ENCODE measurements around the gene NBAS.

The NBAS gene

DNA sequence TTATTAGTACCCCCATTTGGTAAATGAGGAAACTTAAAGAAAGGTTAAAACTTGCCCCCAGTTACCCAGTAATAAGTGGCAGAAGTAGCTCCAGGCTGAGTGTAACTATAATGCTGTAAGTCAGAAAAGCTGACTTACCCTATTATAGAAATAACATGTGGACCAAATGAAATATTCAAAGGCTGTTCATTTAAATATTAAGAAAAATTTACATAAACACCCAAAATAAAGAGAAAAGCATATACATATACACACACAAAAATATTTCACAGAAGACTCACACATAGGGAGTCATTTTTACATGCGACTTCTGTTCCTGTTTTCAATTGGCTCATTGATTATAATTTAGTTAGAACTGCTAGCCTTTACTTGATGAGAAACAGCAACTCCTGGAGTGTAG is 189.1 kb downstream of the NBAS start:
- in situ Hi-C loops (cut with MboI; ENCODE audit: low sequenced_read_pairs) = no loop called here

DNA sequence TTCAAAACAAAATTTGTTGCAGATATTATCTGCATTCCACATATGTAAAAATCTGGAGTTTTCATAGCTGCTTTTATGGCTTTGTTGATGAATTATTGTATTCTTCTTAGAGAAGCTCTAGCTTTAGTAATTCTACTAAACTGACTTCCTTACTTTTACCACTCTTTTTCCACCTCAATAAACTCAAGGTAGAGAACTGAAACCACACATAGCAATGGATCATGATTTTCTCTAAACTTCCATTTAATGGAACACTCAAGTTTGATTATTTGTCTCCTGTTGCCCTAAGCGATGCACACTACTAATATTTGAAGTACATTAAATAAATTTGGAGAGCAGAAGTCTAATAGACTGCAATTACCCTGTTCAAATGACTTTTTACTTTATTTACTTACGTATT is 192.0 kb downstream of the NBAS start:
- in situ Hi-C loops (cut with MboI; ENCODE audit: low sequenced_read_pairs) = no loop called here

DNA sequence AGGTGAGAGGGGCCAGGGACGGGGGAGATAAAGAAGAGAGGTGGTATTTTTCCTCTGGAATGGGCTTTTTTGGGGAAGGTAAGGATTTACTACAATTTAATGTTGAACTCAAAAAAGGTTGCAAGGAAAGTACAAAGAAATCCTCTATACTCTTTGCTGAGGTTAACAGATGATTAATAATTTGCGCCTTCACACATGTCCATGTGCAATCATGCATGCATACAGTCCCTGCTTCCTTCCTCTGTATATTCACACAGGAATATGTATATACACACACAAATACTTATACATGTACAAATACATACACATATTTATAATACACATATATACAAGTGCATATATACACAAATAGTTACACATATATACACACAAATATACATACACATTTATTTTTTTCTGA is 193.4 kb downstream of the NBAS start:
- in situ Hi-C loops (cut with MboI; ENCODE audit: low sequenced_read_pairs) = no loop called here

DNA sequence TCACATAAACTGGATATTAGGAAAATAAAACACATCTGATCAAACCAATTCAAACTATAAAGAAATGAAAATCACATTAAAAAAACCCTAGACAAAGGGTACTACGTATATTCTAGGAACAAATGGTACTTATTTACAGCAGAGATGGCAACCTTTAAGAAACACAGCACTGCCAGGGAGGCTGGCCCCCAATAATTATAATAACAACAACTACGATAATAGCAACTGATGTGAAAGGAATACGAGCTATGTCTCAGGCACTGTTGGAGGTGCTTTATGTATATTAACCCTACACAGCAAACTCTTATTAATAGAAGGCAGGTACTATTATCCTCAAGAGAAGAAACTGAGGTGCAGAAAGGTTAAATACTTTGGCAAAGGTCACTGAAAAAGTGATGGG is 193.9 kb downstream of the NBAS start:
- in situ Hi-C loops (cut with MboI; ENCODE audit: low sequenced_read_pairs) = no loop called here

DNA sequence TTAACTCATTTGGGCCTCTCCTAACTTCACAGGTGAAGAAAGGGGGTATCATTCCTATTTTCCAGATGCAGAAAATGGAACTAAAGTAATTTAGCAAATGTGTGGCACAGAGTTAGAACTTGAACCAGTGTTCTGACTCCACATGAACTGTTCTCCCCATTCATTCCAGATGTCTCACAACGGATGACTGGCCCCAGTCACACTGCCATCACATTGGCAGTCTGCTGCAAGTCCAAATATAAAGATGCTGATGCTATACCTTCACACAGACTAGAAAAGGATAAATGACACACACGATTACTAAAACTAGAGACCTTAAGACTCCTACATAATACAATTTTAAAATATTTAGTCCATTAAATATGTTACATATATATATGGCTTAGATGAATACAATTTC is 195.7 kb downstream of the NBAS start:
- in situ Hi-C loops (cut with MboI; ENCODE audit: low sequenced_read_pairs) = no loop called here

DNA sequence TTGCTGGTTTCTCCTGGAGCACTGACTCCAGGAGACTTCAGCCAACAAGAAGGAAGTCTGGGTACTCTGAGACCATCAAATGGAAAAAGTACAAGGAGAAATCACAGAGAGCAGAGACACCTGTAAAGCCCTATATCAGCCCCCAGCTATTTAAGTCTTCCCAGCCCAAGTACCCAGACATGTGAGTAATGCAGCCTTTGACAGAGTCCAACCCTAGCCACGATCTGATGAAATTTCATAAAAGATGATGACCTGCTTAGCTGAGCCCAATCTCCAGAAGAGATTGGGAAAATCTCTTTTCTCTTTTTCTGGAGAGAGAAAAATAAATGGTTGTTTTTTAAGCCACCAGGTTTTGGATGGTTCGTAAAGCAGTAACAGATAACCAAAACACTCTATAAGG is 196.6 kb downstream of the NBAS start:
- in situ Hi-C loops (cut with MboI; ENCODE audit: low sequenced_read_pairs) = no loop called here

DNA sequence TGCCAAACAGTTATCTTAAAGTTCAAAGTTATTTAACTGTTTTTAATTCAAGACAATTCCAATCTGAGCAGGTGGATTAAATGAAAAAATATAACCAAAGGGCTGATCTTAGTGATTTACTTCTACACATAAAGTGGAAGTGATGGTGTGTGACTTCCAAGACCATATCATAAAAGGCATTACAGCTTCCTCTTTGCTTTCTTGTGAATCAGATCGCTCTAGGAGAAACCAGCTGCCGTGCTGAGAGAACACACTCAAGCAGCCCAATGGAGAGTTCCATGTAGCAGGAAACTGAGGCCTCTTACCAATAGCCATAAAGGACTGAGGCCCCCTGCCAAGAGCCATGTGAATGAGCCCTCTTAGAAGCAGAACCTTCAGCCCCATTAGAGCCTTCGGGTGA is 197.4 kb downstream of the NBAS start:
- in situ Hi-C loops (cut with MboI; ENCODE audit: low sequenced_read_pairs) = no loop called here

DNA sequence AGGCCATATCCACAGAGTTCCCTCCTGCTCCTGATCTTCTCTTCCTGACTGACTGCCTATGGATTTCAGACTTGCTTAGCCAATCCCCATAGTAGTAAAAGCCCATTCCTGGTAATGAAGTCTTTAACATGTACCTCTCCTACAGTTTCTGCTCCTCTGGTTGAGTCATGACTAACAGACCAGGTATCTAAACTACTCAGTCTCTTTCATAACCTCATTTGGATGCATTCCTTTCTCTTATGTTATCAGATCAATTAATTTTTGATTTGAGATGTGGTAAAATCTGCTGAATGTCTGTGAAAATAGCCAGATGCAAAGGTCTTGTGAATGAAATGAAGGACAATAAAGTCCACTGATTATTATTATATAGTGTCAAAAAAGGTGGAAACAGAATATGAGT is 198.0 kb downstream of the NBAS start:
- in situ Hi-C loops (cut with MboI; ENCODE audit: low sequenced_read_pairs) = no loop called here

DNA sequence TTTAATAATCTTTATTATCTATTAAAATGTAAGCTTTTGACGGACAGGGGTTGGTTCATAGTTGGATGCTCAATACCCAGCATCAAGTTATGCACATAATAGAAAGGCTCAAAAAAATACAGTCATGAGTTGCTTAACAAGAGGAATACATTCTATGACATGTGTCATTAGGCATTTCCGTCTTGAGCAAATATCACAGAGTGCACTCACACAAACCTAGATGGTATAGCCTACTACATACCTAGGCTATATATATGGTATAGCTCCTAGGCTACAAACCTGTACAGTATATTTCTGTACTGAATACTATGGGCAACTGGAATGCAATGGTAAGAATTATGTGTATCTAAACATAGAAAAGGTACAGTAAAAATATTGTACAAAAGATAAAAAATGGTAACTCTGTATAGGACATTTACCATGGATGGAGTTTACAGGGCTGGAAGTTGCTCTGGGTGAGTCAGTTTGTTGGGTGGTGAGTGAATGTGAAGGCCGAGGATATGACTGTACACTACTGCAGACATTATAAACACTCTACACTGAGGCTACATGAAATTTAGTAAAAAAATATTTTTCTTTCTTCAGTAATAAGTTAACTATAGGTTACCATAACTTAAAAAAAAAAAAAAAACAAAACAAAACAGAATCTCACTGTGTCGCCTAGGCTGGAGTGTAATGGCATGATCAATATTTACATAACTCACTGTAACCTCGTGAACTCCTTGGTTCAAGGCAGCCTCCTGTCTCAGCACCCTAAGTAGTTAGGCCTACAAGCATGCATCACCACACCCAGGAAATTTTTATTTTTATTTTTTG is 201.2 kb downstream of the NBAS start:
- in situ Hi-C loops (cut with MboI; ENCODE audit: low sequenced_read_pairs) = no loop called here

DNA sequence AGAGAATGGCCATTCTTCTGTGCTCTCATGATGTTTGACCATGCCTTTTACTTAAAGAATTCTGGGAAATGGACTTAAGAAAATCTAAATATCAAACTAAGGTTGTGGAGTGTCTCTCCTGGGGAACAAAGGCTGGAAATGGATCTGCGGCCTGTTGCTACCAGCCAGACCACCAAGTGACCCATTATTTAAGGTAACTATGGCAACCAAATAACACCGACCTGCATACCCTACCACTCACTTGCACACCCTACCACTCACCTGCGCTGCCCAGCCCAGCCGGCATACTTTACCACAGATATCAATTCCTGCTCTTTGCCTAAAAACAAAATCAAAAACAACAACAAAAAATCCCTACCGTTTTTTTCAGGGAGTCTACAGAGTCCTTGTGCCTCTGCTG is 203.2 kb downstream of the NBAS start:
- in situ Hi-C loops (cut with MboI; ENCODE audit: low sequenced_read_pairs) = no loop called here

DNA sequence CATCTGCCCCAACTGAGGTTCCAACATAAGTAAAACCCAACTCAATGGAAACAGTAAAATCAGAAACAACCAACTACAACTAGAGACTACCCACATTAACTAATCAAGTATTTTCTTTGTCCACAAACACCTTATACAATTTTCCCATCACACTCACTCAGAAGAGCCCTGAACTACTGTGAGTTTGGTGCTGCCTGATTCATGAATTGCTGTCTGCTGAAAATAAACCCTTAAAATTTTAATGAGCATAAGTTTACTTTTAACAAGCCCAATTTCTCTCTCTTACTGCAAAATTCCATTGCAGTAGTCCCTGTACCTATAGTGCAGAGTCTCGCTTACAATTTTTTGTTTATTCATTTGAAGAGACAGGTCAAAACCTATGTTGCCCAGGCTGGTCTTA is 203.9 kb downstream of the NBAS start:
- in situ Hi-C loops (cut with MboI; ENCODE audit: low sequenced_read_pairs) = no loop called here

DNA sequence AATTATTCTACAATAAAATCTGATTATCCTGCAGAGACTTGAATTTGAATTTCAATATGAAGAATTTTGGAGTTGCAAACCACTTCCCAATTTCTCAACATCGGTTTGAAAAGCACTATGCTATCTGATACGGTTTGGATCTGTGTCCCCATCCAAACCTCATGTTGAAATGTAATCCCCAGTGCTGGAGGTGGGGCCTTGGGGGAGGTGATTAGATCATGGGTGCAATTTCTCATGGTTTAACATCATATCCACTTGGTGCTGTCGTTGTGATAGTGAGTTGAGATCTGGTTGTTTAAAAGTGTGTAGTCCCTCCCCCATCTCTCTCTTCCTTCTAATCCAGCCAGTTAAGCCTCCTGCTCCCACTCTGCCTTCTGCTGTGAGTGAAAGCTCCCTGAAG is 205.7 kb downstream of the NBAS start:
- in situ Hi-C loops (cut with MboI; ENCODE audit: low sequenced_read_pairs) = no loop called here

DNA sequence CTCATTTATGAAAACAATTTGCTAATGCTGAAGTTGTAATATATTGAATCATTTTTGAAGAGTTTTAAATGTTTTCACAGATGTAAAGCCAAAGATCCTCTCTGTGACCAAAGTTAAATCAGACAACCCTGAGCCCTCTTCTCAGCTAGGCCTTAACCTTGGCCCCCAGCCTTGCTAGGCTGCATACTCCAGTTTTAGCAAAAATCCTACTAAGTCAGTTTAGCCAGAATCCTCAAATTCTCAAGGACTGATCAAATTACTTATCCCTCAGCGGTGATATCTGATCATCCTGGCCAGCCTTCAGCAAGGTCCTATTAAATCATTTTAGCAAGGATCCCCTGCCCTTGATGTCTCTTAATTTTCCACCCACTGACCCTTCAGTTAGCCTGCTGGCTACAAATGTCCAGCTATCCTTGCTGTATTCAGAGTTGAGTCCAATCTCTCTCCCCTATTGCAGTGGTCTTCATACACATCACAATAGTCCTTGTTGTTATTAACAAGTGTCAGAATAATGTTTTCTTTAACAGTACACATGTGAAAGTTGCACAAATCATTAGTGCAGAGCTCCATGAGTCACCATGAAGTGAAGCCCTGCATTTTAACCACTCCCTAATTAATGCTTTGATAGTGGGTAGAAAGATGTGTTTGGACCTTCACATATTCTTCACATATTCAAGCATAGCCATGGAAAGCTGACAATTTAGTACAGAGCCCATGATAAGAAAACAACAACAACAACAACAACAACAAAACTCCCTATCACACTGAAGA is 206.4 kb downstream of the NBAS start:
- in situ Hi-C loops (cut with MboI; ENCODE audit: low sequenced_read_pairs) = no loop called here

DNA sequence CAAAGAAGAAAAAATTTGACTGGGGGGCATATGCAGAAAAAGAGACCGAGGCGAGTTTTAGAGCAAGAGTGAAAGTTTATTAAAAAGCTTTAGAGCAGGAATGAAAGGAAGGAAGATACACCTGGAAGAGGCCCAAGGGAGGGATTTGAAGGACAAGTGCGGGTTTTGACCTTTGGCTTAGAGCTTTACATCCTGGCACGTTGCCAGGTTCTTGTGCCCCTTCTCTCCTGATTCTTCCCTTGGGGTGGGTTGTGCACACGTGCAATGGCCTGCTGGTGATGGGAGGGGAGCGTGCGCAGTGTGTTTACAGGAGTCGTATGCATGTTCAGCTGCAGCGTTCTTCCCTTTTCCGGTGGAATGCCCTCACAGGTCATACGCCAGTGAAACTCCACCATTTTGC is 208.8 kb downstream of the NBAS start:
- in situ Hi-C loops (cut with MboI; ENCODE audit: low sequenced_read_pairs) = no loop called here

DNA sequence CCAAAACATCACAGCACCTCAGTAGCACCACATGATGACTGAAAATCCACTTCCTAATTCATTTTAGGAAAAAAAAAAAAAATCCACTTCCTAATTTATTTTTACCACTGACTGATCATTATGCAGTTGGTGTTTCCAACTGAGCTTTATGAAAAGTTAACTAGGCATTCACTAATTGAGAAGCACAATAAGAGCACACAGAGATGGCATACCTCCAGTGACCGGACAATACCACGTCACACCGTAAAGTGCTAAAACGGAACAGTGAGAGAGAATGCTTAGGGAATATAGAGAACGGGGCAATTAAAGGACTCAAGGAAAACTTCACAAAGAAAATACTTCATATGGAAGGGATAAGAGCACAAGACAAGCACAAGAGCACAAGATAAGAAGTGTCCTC is 212.5 kb downstream of the NBAS start:
- in situ Hi-C loops (cut with MboI; ENCODE audit: low sequenced_read_pairs) = no loop called here

DNA sequence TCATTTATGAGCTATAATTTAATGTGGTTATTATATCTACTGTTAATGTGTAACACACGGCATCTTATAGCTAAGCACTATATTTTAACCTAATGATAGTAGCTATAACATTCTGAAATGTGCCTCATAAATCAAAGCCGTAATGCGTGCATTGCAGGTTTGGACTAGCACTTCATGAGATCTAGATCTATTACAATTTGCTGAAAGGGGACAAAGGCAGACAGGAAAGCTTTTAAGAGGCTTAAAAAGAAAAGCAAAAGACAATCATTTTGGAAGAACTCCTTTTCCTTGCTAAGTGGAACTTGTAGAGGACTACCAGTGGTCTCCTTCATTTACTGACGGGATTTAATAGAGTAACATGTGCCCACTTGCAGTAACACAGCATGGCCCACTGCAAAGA is 213.1 kb downstream of the NBAS start:
- in situ Hi-C loops (cut with MboI; ENCODE audit: low sequenced_read_pairs) = no loop called here

DNA sequence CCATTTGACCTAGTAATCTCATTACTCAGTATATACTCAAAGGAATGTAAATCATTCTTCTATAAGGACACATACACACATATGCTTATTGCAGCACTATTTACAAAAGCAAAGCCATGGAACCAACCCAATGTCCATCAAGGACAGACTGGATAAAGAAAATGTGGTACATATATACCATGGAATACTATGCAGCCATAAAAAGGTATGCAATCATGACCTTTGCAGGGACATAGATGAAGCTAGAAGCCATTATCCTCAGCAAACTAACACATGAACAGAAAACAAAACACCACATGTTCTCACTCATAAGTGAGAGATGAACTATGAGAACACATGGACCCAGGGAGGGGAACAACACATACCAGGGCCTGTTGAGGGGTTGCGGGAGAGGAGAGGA is 214.5 kb downstream of the NBAS start:
- in situ Hi-C loops (cut with MboI; ENCODE audit: low sequenced_read_pairs) = no loop called here

DNA sequence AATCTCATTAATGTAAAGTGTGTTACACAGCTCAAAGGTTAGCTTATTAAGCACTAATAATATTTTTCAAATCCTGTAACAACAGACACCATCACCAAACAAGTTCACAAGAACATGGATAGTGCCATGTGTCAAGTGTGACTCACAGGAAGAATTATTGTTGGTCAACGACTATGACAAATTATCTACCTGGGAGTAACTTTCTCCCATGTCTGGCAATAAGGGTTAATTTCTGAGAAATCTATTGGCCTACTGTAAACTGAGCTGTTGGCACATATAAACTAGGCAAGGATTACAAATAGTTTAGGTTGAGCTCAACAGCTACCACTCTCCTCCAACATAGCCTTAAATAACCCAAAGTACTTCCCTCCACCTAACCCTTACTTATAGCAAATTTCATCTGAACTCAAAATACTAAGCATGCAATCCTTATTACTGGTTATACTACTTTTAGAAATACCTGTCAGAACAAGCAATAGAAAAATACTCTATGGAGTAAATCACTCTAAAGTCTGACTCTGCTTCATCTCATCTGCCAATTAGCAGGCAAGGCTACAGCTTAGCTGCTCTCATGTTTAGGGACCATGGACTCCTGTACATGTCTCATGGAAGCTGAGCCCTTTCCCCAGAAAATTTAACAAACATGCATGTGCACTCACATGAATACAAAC is 223.0 kb downstream of the NBAS start:
- in situ Hi-C loops (cut with MboI; ENCODE audit: low sequenced_read_pairs) = no loop called here

DNA sequence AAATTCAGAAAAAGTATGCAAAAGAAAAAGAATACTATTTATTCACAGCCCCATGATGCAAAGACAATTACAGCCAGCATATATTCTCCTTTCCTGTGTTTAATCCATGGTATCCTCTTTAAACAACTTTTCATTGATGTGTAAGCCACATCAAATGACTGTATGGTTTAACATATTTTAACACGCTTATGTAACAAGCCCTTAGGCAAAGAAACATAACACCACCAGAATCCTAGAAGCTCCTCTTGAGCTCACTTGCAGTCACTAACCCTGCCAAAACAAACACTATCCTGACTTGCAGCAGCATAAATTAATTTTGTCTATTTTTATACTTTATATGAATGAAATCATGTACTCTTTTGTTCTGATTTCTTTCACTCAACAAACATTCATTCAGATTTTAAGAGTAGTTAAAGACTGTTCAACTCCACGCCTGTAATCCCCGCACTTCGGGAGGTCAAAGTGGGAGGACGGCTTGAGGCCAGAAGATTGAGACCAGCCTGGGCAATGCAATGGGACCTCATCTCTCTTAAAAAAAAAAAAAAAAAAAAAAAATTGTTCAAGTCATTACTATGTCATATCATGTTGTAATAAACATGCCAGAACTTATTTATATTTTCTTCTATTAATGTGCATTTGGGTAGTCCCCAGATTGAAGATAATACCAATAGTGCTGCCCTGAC is 226.3 kb downstream of the NBAS start:
- in situ Hi-C loops (cut with MboI; ENCODE audit: low sequenced_read_pairs) = no loop called here

DNA sequence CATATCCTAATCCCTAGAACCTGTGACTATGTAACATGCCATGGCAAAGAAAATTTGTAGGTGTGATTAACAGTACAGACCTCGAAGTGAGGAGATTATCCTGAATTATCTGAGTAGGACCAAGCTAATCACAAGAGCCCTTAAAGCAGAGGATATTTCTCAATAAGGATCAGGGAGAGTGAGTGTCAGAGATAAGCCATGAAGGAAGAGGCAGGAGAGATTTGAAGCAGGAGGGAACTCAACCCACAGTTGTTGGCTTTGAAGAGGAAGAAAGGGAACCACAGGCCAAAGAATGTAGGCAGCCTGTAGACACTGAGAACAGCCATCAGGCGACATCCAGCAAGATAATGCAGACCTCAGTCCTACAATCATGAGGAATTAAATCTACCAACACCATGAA is 229.3 kb downstream of the NBAS start:
- in situ Hi-C loops (cut with MboI; ENCODE audit: low sequenced_read_pairs) = no loop called here

DNA sequence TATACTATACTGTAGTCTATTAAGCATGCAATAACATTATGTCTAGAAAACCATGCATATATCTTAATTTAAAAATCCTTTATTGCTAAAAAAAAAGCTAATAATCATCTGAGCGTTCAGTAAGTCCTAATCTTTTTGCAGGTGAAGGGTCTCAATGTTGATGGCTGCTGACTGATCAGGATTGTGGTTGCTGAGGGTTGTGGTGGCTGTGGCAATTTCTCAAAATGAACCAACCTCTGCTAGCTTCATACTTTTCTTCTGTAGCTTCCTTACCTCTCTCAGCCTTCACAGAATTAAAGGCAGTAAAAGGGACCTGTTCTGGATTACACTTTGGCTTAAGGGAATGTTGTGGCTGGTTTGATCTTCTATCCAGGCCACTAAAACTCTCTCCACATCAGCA is 235.8 kb downstream of the NBAS start:
- in situ Hi-C loops (cut with MboI; ENCODE audit: low sequenced_read_pairs) = no loop called here
